Activated CD4-positive, alpha-beta T cell treated with anti-CD3 and anti-CD28 coated beads, Interleukin-2, Interleukin-6, amounts not matched to agents 100 ng/mL and 50 ng/mL, durations not matched to agents 16 hours and 8 hours (primary cell): ENCODE results near the gene GRK5.
A peak's percentile ranks its signal among the peaks of the same experiment; 100 is the strongest.

Source experiments
- DNase-seq: peaks from one replicate; pipeline ENCODE4 v3.0.0-alpha.2; 2020

GRK5 gene

DNA sequence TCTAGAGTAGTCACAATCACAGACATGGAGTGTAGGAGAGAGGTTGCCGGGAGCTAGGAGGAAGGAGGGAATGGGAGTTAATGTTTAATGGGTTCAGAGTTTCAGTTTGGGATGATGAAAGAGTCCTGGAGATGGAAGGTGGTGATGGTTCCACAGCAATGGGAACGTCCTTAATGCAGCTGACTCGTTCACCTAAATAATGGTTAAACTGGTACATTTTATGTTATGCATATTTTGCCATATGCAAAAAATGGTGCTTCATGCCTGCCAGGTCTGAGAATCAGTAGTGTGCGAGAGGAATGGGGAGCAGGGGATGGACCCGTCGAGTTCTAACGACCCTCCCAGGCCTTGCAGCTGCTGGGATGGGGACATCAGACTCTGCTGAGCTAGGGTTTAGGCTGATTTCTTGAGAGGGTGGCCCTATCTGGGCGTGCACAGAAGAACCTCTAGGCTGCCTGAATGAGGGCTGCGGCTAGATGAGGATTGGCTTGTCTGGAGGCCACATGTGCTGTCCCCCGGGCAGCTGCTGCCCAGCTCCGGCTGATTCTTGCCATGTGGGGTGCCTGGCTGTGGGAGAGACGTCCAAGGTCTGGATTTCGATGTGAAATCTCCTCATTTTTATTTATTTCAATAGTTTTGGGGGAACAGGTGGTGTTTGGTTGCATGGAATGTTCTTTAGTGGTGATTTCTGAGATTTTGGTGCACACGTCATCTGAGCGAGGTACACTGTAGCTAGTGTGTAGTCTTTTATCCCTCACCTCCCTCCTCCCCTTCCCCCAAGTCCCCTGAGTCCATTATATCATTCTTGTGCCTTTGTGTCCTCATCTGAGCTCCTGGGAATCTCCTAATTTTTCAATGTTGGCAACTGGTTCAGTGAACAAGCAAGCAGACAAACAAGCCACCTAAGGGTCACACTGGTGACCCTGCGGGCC, 116.0 kb downstream of the GRK5 start:
- no peak for DNase-seq

DNA sequence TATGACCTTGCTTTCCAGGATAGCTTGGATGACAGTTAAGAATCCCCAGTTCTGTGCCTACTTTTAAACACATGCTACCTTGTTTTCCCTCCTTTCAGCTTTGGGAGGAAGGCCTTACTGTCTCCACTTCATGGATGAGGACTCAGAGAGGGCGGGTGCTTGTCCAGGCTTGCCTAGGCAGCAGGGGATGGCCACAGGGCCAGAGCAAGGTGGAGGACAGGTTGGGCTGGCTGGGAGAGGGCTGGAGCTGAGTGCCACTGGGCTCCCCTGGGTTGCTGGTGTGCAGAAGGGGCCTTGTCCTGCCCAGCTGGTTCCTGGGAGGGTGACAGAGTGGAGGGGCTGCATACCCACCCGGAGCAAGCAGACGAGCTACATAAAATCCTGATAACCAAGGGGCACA, 117.8 kb downstream of the GRK5 start:
- DNase-seq, result no peak

DNA sequence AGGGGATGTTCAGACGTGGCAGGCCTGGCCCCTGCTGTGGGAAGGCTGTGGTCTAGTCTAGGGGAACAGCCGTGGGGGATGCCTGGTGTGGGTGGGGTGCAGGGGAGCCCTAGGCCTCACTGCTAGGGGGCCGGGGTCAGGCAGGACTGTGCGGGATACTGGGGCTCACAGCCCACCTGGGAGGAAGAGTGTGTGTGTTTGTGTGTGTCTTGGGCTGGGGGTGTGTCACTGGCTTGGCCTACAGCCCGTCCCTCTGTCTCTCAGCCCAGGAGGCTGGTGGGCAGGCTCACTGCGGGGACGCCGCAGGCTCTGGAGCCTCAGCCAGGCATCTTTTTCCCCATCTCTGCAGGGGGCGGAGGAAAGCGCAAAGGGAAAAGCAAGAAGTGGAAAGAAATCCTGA, 118.8 kb downstream of the GRK5 start:
- DNase-seq, result no peak

DNA sequence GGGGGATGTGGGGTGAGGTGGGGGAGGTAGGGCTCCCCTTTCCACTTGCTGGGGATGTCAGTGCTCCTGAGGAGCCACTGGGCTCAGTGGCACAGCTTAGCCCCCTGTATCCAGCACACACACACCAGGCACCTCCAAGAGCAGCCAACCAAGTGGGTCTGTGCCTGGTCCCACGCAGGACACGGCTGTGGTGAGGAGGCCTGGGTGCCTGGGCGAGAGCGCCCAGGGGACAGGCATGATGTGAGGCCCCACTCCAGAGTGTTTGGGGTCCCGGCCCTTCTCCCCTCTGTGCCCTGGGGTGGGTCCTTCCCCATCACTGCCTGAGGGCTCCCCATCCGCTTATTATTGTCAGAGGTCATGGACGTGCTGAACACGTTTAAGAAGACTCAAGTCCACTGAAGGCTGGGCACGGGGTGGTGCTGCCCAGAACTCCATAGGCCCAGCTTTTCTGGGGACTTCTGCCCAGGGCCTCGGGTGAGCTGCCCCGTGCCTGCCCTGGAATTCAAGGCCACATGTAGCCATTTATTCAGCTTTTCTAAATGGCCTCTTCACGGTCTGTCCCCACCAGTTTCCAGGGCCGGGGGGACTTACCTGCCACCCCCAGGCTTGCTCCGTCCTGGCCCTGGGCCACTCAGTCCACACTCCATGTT, 119.8 kb downstream of the GRK5 start:
- DNase-seq, result no peak

DNA sequence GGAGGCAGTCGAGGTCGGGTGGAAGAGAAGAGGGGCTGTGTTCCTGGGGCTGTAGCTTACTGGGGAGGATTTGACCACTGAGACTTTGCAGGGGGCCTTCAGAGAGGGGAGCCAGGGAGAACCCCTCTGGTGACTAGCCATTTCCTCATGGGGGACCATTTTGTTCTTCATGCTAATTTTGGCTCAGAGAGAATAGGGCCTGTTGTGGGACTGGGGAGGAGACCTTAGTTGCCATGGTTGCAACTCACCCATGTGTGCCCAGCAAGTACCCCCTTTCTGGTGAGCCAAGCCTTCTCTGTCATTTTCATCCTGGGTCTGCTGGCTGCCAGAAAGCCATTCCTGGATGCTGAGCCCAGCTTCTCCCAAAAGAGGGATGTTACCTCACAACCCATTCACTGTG, 120.9 kb downstream of the GRK5 start:
- DNase-seq, result no peak

DNA sequence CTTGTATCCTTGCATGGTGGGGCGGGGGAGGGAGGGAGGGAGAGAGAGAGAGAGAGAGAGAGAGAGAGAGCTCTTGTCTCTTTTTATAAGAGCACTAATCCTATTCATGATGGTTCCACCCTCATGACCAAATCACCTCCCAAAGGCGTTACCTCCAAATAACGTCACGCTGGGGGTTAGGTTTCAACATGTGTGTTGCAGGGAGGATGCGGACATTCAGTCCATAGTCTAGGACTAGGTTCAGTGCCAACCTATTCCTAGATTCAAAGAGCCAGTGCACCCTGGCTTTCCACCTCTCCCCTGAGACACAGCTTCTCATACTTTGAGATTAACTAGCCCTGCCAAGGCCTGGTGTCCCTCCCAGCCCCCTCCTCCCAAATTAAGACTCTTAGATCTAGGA, 123.0 kb downstream of the GRK5 start:
- no peak for DNase-seq

DNA sequence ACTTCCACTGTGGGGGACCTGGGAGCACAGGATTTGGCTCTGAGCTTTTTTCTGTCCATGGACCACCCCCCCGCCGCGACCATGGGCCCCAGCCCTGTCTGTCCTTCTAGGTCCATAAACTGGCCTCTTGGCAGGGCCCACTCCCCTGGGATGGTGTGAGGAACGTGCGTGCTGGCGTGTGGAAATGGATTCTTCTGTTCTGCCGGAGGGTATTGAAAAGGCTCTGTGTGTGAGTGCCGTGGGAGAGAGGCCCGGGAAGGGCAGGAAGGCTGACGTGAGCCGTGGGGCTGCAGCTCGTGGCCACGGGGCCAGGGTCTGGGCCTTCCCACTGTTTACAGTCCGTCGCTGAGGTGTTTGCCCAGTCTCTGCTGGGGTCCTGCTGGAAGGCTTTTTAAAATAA, 123.7 kb downstream of the GRK5 start:
- no peak for DNase-seq

DNA sequence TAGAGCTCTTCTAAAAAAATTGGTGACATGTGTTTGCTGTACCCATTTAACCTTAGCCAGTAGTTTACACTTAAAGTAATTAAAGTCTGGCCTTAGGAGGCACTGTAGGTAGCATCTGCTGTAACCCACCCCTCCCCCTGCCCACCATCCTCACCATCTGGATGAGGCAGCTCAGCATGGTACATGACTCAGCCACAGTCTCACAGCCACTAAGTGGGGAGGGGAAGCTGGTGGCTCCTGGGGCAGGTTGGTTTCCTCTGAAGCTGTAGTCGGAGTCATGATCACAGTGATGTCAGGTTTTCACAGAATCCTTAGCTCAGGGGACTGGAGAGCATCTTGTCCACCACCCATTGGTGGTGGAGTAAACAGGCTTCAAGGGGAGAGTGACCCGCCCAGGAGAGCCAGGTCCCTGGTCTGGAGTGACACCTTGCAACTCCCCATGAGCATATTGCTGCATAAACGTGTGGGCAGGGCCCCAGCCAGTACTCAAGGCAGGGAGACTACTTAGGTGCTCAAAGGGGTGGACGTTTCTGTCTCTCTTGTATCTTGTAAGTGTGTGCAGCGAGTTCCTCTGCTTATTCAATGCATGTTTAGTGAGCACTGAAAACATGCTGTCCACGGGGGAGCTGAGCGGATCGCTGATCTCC, 125.9 kb downstream of the GRK5 start:
- DNase-seq, result peak; percentile 63

DNA sequence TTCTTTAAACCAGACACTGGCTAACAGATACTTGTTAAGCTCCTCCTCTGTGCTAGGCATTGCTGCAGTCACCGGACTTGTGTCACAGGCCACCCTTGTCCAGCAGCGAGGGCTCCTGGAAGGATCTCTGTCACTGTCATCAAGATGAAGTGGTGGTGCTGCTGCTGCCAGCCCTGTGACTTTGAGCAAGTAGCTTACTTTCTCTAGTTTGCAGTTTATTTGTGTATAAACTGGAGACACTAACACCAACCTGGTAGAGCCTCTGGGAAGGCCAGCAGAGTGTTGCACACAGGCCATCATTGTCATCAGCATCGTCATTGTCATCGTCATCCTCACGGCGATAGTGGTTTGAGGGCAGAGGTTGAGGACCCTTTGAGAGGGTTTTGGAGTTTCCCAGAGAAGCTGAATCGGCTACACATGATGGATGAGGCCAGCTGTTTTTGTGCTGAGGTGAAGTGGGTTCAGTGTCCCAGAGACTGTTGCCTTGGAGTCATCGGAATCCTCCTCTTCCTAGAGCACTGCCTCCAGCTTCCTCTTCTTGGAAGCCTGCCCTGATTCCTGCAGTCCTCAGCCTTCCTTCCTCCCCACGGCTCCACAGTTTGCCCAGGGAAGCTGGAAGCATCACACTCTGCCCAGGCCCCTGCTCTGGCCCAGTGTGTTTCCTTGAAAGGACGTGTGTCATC, 128.4 kb downstream of the GRK5 start:
- DNase-seq, result no peak

DNA sequence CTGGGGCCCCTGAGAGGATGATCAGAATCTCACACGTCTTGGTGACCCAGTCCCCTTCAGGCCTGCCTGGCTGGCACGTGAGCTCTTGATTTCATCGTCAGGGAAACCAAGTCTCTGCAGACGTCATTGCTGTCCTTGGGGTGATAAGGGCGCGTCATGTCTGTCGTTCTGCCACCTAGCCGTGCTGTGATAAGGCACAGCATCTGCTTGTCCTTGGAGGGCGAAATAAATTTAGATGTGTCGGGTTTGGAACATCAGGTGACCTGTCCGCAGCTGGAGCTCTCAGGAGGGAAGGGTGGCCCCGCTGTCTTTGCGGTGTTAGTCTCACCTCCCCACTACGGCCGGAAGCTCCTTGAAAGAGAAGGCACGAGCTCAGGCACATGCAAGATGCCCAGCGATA, 129.2 kb downstream of the GRK5 start:
- no peak for DNase-seq

DNA sequence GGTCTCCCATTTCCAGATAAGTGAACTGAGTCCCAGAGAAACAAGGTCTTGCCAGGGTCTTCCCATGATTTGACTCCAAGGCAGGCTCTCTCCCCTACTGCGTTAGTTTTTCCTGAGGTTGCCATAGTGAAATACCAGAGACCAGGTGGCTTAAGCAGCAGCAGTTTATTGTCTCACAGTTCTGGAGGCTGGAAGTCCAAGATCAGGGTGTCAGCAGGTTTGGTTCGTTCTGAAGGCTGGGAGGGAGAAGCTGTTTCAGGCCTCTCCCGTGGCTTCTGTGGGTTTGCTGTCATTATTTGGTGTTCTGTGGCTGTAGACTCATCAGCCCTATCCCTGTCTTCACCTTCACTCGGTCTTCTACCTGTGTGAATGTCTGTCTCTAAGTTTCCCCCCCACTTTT, 129.9 kb downstream of the GRK5 start:
- DNase-seq, result no peak

DNA sequence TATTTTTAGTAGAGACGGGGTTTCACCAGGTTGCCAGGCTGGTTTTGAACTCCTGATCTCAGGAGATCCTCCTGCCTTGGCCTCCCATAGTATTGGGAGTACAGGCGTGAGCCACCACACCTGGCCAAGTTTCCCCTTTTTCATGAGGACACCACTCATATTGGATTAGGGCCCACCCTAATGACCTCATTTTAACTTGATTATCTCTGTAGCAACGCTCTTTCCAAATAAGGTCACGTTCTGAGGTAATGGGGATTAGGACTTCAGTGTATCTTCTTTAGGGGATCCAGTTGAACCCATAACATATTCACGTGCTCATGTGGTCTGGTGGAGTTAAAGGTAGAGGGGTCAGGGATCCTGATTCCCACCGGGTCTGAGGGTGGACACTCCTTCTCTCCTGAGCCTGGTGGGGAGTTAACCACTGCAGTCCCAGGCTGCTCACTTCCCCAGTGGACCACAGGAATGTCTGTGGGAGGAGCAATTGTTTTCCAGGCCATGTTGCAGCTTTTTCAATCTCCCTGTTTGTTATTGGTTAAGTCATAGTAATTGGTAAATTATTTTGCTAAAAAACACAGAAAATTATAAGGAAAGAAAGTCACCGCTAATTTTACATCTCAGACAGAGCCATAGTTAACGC, 130.5 kb downstream of the GRK5 start:
- no peak for DNase-seq

DNA sequence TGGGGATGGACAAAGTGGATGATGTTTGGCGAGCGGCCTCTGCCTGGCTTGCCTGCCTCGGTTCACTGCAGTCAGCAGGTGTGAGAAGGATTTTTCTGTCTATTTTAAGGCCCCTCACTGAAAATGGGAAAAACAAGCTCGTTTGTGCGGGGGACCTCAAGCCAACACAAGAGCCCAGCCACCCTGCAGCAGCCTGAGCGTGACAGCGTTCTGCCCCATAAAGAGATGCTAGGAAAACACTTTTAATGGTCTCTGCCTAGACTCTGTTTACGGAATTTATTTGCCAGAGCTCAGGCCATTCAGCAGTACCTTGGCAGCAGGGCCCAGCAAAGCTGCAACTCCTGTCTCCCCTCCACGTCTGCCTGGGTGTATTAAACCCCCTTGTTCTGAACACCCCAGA, 131.7 kb downstream of the GRK5 start:
- no peak for DNase-seq

DNA sequence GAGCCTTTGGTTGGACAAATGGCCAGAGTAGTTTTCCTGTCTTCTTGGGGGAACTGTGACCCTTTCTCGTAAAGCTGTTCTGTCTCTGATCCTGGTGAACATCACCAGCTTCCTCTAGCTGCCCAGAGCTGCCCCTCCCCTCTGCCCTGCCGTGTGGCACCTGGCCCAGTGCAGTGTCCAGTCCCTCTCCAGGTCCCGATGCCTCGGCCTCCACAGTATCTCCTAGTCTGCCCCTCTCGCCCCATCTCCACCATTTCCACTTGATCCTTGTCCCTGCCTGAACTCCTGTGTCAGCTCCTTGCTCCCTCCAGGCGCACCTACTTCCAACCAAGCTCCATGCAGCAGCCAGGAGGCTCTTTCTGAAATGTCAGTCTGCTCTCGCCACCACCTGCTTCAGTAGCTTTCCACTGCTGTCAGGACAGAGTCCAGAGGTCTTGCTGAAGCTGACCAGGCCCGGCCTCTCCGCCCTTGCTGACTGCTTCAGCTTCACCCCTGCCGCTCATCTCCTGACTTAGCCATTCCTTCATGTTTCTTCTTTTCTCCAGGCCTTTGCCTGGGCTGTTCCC, 133.6 kb downstream of the GRK5 start:
- no peak for DNase-seq

DNA sequence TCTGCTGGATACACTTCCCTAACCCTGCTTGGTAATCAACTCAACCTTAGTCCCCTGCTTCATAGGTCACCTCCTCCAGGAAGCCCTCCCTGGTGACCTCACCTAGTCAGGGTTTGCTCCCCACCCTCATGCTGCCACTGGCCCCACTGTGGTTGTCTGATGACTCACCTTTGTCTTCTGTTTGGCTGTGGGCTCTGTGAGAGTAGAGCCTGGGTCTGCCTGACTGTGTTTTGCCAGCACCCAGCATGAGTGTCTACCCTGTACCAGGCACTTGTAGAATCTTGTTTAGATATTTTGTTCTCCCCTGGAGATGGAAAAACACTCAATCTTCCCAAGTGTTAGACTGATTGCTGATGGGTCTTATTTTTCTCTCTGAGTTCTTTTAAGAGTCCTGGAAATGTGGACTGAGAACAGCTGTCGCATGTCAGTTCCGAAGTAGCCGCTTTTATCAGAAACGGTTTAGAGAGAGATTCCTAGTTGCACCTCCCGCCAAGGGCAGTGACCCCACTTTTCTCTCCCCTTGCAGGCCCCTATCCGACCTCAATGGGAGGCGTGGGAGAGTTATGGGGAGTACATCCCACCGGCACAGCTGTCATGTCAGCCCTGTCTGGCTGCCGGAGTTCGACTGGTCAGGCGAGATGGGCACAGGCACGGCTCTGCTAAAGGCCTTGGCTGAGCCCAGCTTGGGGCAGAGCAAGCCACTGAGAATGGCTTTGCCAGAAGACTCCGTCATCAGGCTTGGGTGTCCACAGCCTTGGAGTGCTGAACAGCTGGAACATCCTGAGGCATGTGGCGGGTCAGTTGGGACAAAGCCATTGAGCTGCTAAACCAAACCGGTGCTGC, 134.3 kb downstream of the GRK5 start:
- peak; percentile 66 for DNase-seq

DNA sequence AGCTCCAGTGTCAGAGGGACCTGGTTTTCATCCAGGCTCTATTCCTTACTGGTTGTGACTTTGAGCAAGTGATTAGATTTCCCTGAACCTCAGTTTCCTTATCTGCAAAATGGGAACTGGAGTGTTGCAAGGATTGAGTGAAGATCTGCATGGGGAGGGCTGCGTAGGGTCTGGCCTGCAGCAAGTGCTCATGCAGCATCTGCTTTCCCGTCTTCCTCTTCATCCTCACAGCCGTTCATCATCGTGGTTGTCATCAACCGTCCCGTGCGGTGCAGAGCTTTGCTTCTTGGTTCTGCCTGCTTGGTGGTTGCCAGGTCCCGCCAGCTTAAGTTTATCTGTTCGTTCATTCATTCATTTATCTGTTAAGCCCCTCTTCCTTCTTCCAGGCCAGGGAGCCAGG, 135.0 kb downstream of the GRK5 start:
- DNase-seq, result no peak

DNA sequence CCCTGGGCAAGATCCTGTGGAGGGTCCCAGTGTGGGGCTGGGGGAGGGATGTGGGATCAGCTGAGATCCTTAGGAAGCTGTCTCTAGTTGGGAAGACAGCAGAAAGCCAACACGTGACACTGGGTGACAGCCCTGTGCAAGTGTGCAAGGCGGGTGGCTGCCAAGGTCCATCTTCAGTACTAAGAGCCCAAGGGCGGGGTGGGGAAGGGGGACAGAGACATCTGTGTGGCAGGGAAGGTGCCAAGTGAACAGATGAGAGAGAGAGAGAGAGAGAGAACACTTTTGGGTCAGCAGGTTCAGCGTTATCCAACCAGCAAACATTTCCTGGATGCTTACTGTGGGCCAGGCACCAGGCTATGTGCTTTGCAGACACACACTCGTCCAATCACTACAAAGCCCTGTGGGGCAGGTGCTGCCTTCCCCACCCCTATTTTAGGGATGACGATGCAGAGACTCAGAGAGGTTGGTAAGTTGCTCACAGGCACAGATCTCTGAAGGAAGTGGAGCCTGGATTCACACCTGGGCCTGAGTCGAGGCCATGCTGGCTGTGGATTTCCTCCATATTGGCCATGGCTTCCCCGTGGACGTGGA, 135.7 kb downstream of the GRK5 start:
- no peak for DNase-seq

DNA sequence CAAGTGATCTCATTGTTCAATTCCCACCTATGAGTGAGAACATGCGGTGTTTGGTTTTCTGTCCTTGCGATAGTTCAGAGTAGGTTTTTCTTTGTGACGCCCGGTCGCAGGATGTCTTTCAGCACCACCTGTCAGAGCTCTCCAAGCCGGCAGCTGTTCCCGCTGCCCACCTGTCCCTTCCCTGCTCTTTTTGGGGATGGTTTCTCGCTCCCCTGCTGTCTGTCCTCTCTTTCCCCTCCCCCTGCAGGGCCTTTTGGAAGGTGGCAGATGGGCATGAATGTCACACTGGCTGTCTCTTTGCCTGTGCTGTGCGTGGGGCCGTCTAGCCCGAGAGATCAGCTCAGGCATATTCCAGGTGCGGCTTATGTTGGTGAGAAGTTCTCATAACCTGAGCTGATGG, 137.0 kb downstream of the GRK5 start:
- DNase-seq, result no peak

DNA sequence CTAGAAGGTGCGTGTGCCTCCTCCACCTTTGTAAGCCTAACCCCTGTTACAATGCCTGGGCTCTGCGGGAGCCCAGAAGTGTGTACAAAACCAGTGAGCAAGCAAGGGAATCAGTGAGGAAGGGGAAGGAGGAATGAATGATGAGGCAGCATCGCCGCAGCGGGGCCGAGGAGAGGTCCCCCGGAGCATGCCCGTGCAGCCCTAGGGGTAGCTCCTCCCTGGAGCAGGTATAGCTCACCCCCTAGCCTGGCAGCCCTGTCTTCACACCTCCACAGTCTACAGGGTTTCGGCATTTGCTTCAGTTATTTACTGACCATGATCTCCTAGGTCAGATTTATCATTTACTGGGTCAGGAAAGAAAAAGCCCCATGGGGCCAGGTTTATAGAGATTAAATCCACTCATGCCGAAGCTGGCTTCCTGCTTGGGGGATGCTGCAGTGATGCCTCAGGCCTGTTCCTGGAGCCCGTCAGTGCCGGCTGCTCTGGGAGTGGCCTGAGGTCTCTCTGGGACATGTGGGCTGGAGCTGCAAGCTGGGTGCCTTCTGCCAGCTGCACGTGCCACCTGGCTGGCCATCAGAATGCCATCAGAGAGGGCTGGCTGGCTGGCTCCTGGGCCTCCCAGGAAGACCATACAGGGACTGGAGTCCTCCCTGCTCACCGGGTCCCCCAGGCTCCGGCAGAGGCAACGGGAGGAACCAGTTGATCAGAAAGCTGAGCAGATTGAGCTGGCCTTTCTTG, 138.9 kb downstream of the GRK5 start:
- DNase-seq, result no peak

DNA sequence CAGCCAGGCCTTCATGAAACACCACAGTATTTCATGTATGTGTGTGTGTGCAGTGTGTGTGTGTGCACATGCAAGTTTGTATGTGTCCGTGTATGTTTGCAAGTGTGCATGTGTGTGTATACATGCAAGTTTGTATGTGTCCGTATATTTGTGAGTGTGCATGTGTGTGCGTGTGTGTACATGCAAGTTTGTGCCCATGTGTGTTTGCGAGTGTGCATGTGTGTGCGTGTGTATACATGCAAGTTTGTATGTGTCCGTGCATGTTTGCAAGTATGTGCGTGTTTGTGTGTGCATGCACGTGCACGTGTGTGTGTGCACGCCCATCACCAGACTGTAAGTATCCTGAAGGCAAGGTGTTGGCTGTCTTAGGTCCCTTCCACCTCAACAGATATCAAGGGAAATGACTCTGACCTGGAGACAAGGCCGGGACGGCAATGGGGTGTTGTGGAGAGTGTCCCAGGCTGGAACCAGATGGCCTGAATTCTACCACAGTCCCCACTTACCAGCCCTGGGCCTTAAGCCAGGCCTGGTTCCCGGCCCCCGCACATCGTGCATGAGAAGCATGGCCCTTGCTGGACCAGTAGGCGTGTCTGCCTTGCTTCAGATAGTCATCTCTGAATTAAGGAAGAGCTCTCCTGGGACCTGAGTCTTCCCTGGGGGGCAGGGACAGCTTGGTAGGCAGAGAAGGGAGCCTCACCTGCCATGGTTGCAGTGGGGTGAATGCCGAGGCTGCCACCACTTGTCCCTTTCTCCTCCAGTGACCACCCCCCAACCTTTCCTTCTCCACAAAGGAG, 140.0 kb downstream of the GRK5 start:
- DNase-seq, result no peak
